GM13976 (cell line): ENCODE data around the gene KCNH1.

Experiments
- DNase-seq: peaks from one replicate; pipeline ENCODE4 v3.0.0; 2012; ENCODE audit warnings: low spot score
- in situ Hi-C: fragments of 300-500 bp; cut with MboI; formaldehyde crosslinking; loops from one replicate; pipeline ENCODE4 v1.12.0; 2022; ENCODE audit warnings: low sequenced_read_pairs, mixed read lengths, inconsistent platforms; ENCODE audit not compliant: unreplicated experiment
- TF ChIP-seq, protein P1 (sequence below): IDR thresholded peaks from 2 replicates; pipeline ENCODE4 v1.5.1; 2012; ENCODE audit warnings: borderline replicate concordance, mild to moderate bottlenecking; ENCODE audit not compliant: insufficient read depth; ENCODE audit errors: extremely low read depth, missing control alignments, control extremely low read depth

Gene KCNH1

GRCh38 chr1:210878564-210878963 lies 255.4 kb downstream of the KCNH1 start:
- TF ChIP-seq, protein P1, sequence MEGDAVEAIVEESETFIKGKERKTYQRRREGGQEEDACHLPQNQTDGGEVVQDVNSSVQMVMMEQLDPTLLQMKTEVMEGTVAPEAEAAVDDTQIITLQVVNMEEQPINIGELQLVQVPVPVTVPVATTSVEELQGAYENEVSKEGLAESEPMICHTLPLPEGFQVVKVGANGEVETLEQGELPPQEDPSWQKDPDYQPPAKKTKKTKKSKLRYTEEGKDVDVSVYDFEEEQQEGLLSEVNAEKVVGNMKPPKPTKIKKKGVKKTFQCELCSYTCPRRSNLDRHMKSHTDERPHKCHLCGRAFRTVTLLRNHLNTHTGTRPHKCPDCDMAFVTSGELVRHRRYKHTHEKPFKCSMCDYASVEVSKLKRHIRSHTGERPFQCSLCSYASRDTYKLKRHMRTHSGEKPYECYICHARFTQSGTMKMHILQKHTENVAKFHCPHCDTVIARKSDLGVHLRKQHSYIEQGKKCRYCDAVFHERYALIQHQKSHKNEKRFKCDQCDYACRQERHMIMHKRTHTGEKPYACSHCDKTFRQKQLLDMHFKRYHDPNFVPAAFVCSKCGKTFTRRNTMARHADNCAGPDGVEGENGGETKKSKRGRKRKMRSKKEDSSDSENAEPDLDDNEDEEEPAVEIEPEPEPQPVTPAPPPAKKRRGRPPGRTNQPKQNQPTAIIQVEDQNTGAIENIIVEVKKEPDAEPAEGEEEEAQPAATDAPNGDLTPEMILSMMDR: no peak
- DNase-seq: no peak
- in situ Hi-C loops: no loop called here

DNA sequence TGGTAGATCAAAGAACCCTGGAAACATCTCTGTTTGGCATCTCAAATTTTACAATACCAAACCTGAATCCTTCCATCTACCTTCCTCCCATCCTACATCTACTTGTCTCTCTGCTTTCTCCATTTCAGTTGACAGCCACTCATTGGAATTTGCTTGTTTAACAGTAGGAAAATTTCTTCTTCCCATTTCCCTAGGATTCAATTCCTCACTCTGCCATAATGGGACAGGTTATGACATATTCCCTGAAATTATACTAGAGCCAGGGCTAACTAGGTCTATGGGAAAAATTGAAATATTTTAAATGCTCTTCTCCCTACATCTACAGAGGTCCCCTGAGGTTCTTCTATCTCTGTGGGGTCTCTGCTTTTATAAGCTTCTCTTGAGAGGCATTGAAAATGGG lies 257.7 kb downstream of the KCNH1 start:
- DNase-seq: no peak
- TF ChIP-seq, protein P1: no peak
- in situ Hi-C loops: no loop called here

- in situ Hi-C loops: no loop called here
- no peak for DNase-seq
- TF ChIP-seq, protein P1: no peak
Measured at GRCh38 chr1:210866532-210866931, 267.4 kb downstream of the KCNH1 start.

- DNase-seq: no peak
- TF ChIP-seq, protein P1: no peak
- in situ Hi-C loops: no loop called here
Measured at GRCh38 chr1:210857705-210858104, 276.2 kb downstream of the KCNH1 start.

DNA sequence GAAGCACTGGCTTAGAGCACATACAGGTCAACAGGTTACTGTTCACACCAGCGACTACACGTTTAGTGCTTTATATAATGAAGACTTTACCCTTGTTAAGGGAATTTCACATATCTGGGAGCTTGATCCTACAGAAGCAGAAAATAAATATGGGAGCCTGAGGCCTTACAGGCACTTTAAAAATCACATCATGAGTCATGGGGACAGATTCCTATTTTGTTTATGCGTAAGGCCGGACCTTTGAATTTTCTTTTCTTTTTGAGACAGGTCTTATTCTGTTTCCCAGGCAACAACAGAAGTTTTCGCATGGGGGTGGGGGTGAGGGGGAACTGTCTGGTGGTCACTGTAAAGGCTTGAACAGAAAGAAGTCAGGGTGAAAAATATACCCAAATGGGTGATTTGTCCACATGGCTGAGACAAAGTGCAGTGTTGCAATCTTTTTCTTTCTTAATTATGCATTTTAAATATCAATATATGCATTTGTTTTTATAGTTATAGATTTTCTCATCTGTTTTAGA lies 276.7 kb downstream of the KCNH1 start:
- no peak for DNase-seq
- in situ Hi-C loops: no loop called here
- TF ChIP-seq, protein P1: no peak

DNA sequence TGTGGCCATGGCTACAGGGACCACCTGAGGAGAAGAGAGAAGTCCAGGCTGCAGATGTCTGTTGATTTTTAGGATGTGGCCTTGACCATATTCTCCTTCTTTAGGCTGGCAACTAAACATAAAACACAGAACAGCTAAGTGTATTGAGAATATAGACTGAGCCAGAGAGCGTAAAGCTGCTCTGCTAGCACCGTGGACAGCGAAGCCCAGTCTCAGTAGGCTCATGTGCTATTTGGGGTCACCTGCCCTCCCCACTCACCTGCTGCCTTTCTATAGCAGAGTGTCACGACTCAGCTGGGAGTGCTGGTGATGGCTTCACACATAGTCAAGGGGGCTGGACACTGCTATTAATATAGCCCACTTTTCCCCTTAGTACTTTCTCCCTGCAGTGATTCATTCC lies 278.5 kb downstream of the KCNH1 start:
- TF ChIP-seq, protein P1: no peak
- no peak for DNase-seq
- in situ Hi-C loops: no loop called here

GRCh38 chr1:210853276-210853675 lies 280.7 kb downstream of the KCNH1 start:
- TF ChIP-seq, protein P1: no peak
- in situ Hi-C loops: no loop called here
- DNase-seq: no peak
